Glutamatergic neuron (in vitro differentiated cells): ENCODE measurements around the gene GIPC3. TPM values are rescaled to one million over a fixed set of nuclear protein-coding genes. Genes with fewer than 3 reads are reported as not detected.
A peak's percentile ranks its signal among the peaks of the same experiment; 100 is the strongest.

ENCODE experiments used
- DNase-seq: peaks from one replicate; pipeline ENCODE4 v3.0.0; 2022
- H3K27ac Mint-ChIP-seq: one replicate; pipeline ENCODE4 v1.8.0; 2020; ENCODE audit warnings: mild to moderate bottlenecking, mixed read lengths, inconsistent platforms; ENCODE audit not compliant: unreplicated experiment
- H3K27me3 Mint-ChIP-seq: one replicate; pipeline ENCODE4 v1.8.0; 2020; ENCODE audit warnings: mild to moderate bottlenecking, moderate library complexity, mixed read lengths, inconsistent platforms; ENCODE audit not compliant: unreplicated experiment
- H3K36me3 Mint-ChIP-seq: one replicate; pipeline ENCODE4 v1.8.0; 2020; ENCODE audit warnings: mild to moderate bottlenecking, mixed read lengths, inconsistent platforms; ENCODE audit not compliant: unreplicated experiment
- H3K4me1 Mint-ChIP-seq: one replicate; pipeline ENCODE4 v1.8.0; 2020; ENCODE audit warnings: mild to moderate bottlenecking, low read depth, mixed read lengths, inconsistent platforms; ENCODE audit not compliant: unreplicated experiment
- H3K4me3 Mint-ChIP-seq: one replicate; pipeline ENCODE4 v1.8.0; 2020; ENCODE audit warnings: mild to moderate bottlenecking, mixed read lengths, inconsistent platforms; ENCODE audit not compliant: unreplicated experiment
- H3K9me3 Mint-ChIP-seq: one replicate; pipeline ENCODE4 v1.8.0; 2020; ENCODE audit warnings: mild to moderate bottlenecking, moderate library complexity, mixed read lengths, inconsistent platforms; ENCODE audit not compliant: unreplicated experiment
- long read RNA-seq: library from polyadenylated mRNA; unstranded; transcript quantifications from one replicate; pipeline ENCODE4 v2.0.0, GENCODE V29; 2020; ENCODE audit not compliant: unreplicated experiment
- total RNA-seq: library from RNA; stranded (reverse); fragmentation: NEBNext Ultra II Directional; extraction: Animal tissue kit (Norgen Biotek cat#: 25700); gene quantifications from one replicate; pipeline ENCODE4 v1.2.1, GENCODE V29; 2021; ENCODE audit not compliant: unreplicated experiment
- TF ChIP-seq, protein P1 (sequence below): fragments of 200-600 bp; sonication (generic); IDR thresholded peaks from one replicate; pipeline ENCODE4 v1.5.0; 2021; ENCODE audit not compliant: partially characterized antibody, unreplicated experiment

GIPC3 gene, protein sequence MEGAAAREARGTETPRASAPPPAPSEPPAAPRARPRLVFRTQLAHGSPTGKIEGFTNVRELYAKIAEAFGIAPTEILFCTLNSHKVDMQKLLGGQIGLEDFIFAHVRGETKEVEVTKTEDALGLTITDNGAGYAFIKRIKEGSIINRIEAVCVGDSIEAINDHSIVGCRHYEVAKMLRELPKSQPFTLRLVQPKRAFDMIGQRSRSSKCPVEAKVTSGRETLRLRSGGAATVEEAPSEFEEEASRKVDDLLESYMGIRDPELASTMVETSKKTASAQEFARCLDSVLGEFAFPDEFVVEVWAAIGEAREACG
- 0.20 TPM for total RNA-seq
- long read RNA-seq = 0 reads

DNA sequence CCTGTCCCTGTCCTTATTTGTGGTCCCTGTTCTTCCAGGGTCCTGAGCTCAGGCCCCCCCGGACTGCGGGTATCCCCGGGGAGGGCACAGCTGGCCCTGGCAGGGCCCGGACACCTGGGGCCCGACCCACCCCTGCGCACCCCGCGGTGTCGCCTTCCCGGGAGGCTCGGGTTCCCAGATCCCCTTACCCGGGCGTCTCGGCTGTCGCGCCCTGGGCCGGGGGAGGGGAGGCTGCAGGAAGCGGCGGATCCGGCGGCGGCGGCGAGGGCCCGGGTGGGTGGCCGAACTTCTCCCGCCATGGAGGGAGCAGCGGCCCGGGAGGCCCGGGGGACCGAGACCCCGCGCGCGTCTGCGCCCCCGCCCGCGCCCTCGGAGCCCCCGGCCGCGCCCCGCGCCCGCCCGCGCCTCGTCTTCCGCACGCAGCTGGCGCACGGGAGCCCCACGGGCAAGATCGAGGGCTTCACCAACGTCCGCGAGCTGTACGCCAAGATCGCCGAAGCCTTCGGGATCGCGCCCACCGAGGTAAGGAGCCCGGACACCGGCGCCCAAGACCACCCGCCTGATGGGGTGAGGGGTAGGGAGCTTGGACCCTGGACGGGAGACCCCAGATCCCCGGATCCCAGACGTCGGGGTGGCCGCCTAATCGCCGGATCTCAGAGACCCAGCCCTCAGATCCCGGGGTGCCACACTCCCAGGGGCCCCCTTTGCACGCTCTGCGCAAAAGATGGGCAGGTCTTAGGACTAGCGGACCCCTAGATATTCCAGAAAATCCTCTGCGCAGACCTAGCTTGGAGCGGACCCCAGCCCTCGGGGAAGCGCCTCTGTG, at the start of gene GIPC3:
GIPC3 (plus strand) TSS at position 178 of the 826 bp plus-strand sequence; CDS start at position 298, 120 bp downstream.
- Mint-ChIP-seq H3K36me3 (no peaks in the 10 kb centered on the region), H3K9me3 (no peaks in the 10 kb centered on the region), H3K27me3 (peaks cover 5% of the 10 kb centered on the region), H3K4me1 (no peaks in the 10 kb centered on the region), H3K4me3 (no peak within 1 kb of the TSS), H3K27ac (no peak within 1 kb of the TSS)
- TF ChIP-seq, protein P1, sequence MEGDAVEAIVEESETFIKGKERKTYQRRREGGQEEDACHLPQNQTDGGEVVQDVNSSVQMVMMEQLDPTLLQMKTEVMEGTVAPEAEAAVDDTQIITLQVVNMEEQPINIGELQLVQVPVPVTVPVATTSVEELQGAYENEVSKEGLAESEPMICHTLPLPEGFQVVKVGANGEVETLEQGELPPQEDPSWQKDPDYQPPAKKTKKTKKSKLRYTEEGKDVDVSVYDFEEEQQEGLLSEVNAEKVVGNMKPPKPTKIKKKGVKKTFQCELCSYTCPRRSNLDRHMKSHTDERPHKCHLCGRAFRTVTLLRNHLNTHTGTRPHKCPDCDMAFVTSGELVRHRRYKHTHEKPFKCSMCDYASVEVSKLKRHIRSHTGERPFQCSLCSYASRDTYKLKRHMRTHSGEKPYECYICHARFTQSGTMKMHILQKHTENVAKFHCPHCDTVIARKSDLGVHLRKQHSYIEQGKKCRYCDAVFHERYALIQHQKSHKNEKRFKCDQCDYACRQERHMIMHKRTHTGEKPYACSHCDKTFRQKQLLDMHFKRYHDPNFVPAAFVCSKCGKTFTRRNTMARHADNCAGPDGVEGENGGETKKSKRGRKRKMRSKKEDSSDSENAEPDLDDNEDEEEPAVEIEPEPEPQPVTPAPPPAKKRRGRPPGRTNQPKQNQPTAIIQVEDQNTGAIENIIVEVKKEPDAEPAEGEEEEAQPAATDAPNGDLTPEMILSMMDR = no peak
- no peak for DNase-seq

DNA sequence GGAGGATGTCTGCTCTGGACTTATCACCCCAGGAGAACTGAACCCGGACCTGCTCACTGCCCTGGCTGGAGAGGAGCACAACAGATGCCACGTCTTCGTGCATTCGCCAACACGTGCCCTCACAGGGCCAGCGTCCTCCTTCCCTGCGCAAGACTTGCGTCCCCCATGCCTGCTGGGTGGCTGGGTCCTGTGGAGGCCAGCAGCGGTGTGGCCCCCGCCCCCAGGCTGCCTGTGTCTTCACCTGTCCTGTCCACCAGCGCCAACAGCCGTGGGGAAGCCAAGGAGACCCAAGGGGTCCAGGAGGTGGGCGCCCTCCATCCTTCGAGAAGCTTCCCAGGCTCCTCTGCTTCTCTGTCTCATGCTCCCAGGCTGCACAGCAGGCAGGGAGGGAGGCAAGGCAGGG, 49.7 kb upstream of the GIPC3 start:
- TF ChIP-seq, protein P1 = no peak
- peaks cover 9% of the 10 kb centered on the region for H3K36me3 Mint-ChIP-seq

DNA sequence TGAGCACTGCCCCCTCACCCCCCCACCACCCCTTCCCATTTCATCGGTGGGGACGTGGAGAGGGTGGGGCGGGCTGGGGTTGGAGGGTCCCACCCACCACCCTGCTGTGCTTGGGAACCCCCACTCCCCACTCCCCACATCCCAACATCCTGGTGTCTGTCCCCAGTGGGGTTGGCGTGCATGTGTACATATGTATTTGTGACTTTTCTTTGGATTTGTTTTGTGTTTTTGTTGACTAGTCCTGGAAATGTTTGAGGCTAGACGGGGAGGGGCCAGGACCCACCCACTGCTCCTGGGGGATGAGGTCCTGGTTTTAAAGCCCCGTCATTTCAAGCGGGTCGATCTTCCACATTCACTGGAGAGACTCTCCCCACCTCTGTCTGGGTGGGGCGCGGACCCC, 49.3 kb upstream of the GIPC3 start:
- no peak for DNase-seq
- H3K4me1 Mint-ChIP-seq = peaks cover 13% of the 10 kb centered on the region

More for the DNA sequence above, 49.7 kb upstream of the GIPC3 start:
- Mint-ChIP-seq H3K9me3 (peaks cover 19% of the 10 kb centered on the region), H3K27me3 (peaks cover 12% of the 10 kb centered on the region), H3K27ac (peak overlapping the region; percentile 94), H3K4me1 (peaks cover 13% of the 10 kb centered on the region), H3K4me3 (no peak overlapping the region)
- DNase-seq = no peak

GRCh38 chr19:3536429-3537100, 48.7 kb upstream of the GIPC3 start:
- H3K4me3 Mint-ChIP-seq = peak overlapping the region; percentile 69
- H3K4me1 Mint-ChIP-seq = peaks cover 13% of the 10 kb centered on the region
- TF ChIP-seq, protein P1 = no peak
- DNase-seq = peak; percentile 70
- H3K27me3 Mint-ChIP-seq = peaks cover 8% of the 10 kb centered on the region
- peak overlapping the region; percentile 86 for H3K27ac Mint-ChIP-seq
- peaks cover 16% of the 10 kb centered on the region for H3K9me3 Mint-ChIP-seq
- peaks cover 4% of the 10 kb centered on the region for H3K36me3 Mint-ChIP-seq

More for the DNA sequence above, 49.3 kb upstream of the GIPC3 start:
- Mint-ChIP-seq H3K27ac (peak overlapping the region; percentile 86), H3K4me3 (peak overlapping the region; percentile 69), H3K9me3 (peaks cover 19% of the 10 kb centered on the region), H3K36me3 (peaks cover 8% of the 10 kb centered on the region), H3K27me3 (peaks cover 11% of the 10 kb centered on the region)
- TF ChIP-seq, protein P1 = no peak
